Left forelimb (tissue), 1 donor: ENCODE results near the gene RAMACL.

Experiments used
- DNase-seq: peaks from one replicate; pipeline ENCODE4 v3.0.0-alpha.2; 2018; ENCODE audit warnings: low spot score

RAMACL gene

GRCh38 chr6:166573511-166574216 lies 12.8 kb downstream of the RAMACL start:
- DNase-seq = no peak

DNA sequence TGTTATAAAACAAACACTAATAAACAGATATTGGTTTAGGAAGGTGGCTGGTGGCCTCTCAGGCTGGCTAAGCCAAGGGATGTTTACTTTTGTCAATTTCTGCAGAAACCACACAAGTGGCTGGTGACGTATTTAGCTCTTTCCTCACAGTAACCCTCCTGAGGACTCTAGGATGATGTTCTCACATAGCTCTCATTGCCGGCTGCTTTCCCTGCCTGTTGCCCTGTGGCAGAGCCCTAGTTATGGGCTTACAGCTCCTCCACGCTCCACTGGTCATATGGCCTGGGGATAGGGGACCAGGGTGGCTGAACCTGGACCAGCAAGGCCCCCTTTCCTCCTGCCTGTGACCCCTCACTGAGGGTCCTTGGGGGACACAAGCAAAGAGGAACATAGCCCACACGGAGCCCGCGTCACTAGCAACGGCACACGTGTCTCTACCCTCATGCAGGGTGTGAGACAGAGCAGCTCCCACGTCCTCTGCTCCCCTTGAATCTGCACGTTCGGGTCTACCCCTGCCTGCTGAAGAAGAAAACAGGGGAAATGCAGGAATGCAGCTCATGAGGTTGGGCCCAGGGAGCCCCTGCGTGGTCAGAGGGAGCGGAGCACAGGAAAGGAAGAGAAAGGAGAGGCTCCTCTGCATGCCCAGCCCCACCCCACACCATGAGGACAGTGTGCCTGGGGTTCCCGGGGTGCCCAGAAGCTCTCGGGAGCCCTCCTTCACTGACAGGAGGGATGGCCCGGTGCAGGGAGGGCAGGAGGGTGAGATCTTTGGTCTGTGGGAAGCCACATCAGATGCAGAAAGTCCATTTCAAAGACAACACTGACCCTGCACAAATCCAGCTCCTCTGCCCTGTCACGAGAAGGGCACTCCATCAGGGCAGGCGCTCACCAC lies 13.9 kb downstream of the RAMACL start:
- no peak for DNase-seq

DNA sequence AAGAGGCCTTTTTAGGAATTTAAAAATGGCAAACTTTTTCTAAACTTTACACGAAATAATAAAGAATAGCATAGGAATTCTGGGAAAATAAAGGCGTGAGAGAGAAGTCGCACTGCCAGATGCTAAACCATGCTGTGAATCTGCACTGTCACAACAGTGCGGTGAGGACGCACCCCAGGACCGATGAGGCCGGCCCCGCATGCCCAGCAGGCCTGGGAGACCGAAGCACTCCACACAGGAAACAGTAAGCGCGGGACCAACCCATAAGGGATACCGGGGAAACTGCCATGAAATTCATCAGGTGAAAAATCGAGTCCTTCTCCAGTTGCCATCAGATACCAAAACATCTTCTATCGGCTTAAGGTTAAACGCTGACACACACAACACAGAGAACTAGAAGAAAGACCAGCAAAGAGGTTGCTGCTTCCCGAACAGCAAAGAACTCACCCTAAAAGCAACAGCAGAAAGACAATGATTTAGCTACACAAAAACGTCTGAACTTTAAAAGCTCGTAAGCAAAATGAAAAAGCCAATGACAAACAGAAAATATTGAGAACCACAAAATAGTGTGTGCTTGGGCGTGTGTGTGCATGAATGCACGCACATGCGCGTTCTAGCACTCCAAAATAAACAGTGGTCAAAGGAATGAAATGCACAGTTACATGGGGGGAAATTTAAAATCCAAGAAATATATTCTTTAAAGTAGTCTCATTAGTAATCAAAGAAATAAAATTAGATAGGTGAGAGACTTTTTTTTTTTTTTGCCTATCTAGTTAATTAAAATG lies 15.4 kb downstream of the RAMACL start:
- no peak for DNase-seq

GRCh38 chr6:166569206-166569605 lies 17.3 kb downstream of the RAMACL start:
- no peak for DNase-seq

DNA sequence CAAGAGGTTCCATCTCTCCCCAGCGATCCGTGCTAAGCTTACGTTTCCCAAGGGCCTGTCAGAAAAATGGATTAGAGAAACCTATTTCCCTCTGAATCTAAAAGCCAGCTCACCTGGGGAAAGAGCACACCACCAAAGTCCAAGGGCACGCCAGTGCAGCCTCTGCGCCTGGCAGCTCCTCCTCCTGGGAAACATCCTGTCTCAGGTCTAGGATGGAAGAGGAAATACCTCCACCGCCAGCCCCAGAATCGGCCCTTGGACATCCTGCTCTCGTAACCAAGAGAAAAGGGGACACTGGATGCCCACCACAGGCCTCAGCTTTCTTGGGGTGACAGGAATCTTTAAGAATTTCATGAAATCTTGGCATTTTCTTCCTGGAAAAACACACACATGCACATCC lies 18.7 kb downstream of the RAMACL start:
- DNase-seq = peak; percentile 57

GRCh38 chr6:166567107-166567506 lies 19.4 kb downstream of the RAMACL start:
- DNase-seq = peak; percentile 40

GRCh38 chr6:166566026-166567011 lies 20.2 kb downstream of the RAMACL start:
- DNase-seq = no peak

- DNase-seq = peak; percentile 52
Measured at GRCh38 chr6:166565084-166565967, 21.2 kb downstream of the RAMACL start.

DNA sequence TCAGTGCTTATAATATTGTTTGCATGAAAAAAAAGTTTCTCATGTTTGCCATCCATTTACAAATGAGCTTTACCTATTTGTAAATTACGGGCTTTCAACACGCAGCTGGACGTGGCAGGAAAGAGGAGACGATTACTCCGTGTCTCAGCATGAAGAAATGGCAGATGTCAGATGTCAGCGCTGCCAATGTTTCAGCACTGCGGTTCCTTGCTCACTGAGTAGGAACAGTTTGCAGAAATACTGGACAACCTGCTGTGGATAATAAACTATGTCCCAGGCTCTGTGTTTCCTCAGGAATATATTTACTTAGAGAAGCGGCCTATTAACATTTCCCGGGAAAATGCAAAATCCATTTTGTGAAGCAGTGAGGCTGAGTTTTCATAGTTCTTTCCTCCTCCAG lies 22.7 kb downstream of the RAMACL start:
- DNase-seq = peak; percentile 30

GRCh38 chr6:166563200-166563599 lies 23.3 kb downstream of the RAMACL start:
- no peak for DNase-seq

DNA sequence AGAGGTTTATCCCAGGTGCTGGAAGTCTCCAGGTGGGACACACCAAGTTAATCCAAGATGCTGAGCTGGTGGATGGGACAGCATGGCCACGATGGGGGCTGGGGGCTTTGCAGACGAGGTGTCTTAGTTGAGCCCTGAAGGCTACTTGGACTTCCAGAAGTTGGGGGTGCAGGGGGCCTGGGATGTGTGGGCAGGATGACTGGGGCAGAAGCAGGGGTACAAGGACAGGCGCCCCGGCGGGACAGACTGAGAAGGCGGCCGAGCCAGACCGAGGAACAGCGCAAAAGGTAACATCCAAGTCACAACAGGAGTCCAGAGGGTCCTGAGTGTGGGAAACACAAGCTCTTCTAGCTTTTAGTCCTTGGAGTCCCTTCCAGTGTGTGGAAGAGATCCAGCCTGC lies 23.8 kb downstream of the RAMACL start:
- DNase-seq = no peak

- DNase-seq = no peak
Measured at GRCh38 chr6:166561771-166562359, 24.6 kb downstream of the RAMACL start.

GRCh38 chr6:166560222-166560621 lies 26.3 kb downstream of the RAMACL start:
- DNase-seq = no peak

DNA sequence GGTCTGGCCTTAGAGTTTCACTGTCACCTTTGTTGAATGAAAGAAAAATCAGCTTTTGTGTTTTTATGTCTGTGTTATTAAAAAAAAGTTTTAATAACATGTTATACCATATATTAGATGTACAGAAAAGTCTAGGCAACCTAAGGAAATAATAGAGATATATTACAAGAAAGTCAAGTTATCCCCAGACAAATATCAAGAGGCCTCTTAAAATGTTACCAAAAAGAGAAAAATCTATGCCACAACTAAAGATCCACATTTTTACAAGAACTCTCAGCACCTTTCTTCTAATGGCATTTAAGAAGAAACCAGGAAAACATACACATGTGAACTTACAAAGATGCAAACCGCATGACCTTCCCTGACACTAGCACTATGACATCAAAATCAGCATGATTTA lies 26.8 kb downstream of the RAMACL start:
- no peak for DNase-seq

DNA sequence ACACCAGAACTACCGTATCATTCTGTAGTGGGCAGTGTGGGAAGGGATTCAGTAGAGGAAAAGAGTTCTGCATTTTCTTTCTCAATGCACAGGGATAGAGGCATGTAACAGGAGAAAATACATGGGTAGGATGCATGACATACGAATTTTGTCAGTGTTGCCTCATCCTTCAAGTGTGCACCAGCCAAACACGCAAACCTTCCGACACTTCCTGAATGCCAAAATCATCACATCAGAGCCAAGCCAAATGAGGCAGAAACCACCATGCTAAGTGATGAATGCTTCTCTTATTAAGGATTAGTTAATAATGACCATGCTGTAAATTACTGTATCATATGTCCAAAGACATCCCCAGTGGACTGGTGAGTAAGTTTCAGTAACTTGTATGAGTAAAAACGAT lies 27.3 kb downstream of the RAMACL start:
- DNase-seq = no peak

DNA sequence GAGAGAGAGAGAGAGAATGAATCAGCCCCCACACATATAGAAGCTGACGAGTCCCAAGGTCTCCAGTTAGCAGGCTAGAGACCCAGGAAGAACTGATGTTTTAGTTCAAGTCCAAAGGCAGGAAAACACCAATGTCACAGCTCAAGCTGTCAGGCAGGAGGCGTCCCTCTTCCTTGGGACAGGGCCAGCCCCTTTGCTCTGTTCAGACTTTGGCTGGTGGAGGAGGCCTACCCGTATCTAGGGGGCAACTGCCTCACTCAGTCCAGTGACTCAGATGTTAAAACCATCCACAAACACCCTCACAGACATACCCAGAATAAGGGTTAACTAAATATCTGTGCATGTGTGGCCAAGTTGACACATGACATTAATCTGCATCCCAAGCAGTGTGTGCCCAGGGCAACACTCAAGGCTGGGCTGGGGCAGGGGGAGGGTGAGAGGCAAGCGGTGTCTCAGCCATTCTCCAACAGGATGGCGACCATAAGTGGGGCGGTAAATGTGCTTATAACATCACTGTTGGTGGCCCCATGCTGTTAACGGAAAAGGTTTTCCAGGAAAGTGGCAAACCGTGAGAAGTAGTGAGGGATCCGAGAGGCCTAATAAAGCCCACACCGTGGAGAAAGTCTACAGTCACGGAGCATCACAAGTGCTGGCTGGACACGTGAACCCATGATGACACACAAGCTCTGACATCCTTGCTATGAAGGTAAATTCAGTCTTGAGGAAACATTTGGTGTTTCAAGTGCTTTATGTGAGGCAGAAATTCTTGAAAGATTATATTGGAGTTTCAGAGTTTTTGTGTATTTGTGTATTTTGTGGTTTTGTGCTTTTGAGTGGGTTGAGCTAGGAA lies 28.1 kb downstream of the RAMACL start:
- no peak for DNase-seq

GRCh38 chr6:166556863-166557322 lies 29.6 kb downstream of the RAMACL start:
- peak; percentile 74 for DNase-seq

GRCh38 chr6:166556336-166556735 lies 30.1 kb downstream of the RAMACL start:
- DNase-seq = no peak

DNA sequence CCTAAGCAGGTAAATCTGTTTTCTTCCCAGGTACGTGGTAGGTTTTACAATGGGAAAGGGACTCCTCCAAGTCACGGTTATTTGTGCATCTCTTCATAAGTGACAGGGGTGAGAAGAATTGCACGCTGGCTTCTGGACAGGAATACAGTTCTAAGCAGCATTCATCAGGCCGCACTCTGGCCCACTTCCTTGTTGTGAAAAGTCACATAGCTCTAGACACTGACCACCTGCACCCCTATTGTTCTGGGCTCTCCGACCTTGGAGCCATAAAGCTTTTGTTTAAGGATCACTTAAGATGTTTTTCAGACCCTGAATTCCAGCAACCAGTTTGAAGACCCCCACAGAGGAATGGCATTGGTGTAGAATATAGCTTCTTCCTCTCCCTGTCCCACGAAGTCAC lies 31.4 kb downstream of the RAMACL start:
- no peak for DNase-seq
